Measurements from ENCODE around the gene FAM83C. TPM values are rescaled to one million over a fixed set of nuclear protein-coding genes. Genes with fewer than 3 reads are reported as not detected.

The FAM83C gene
- total and polyA plus RNA-seq, 9 of the 15 experiments (the other 6 are each of a cell fraction or from before 2014, with no cell fraction given): not detected

DNA sequence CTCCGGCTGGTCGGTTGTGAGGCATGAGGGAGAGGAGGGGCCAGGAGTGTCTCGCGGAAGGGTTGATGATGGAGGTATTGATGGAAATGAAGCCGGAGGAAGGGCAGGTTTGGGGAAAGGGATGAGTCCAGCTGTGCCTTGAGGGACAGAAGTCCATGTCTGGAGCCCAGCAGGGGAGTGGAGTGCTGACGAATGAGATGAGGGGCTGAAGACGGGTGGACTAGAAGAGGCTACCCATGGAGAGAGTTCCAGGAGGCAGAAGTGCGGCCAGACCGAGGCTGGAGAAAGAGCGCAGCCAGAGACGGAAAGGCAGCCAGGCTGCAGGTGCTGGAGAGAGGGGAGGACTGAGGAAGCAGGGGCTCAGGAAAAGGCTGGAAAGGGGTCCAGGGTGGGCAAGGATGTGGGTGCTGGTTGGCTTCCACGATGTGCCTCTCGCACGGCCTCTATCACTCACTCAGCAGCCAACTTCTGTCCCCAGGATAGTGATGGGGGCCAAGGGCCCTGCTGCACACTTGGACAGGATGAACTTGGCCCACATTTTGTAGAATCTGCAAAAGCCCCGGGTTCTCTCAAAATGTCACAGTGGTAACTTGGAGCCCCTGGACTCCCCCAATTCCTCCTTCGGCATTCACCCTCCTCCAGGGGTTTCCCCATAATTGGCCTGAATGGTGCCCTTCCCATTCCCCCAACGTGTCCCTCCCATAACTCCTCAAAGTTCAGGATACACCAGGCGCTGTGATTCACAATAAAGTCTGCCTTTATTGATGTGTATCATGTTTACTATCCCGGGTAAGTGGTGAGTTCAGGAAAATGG, 7.0 kb downstream of the FAM83C start (continued):
- TF ChIP-seq ZNF644 (tag; IDR thresholded peaks at IDR 0.05; ENCODE audit: low read depth): no peak
- TF ChIP-seq KDM5B (IDR thresholded peaks at IDR 0.05; ENCODE audit: insufficient replicate concordance, low read depth, low read length): no peak
- no peak for TF ChIP-seq PRMT5 (CRISPR knock-in tag; IDR thresholded peaks at IDR 0.05)
- no peak for TF ChIP-seq TEAD1 (CRISPR knock-in tag; IDR thresholded peaks at IDR 0.05)
- TF ChIP-seq SIX5 (IDR thresholded peaks at IDR 0.05; ENCODE audit: borderline replicate concordance in 1 of 2, insufficient read depth in 1 of 2, low read depth in 1 of 2, low read length in 2 of 2): no peak
- TF ChIP-seq DNMT1 (IDR thresholded peaks at IDR 0.05): no peak
- TF ChIP-seq KAT7 (CRISPR knock-in tag; IDR thresholded peaks at IDR 0.05; ENCODE audit: borderline replicate concordance): no peak
- no peak for TF ChIP-seq MAFK (IDR thresholded peaks at IDR 0.05; ENCODE audit: low read length)
- TF ChIP-seq NFATC3 (IDR thresholded peaks at IDR 0.05): no peak
- TF ChIP-seq TAF1 (IDR thresholded peaks at IDR 0.05; ENCODE audit: control insufficient read depth, extremely low read depth, insufficient read depth, low read length, severe bottlenecking): no peak
- no peak for TF ChIP-seq ZNF239 (CRISPR knock-in tag; IDR thresholded peaks at IDR 0.05)
- 0 out of 2 replicates have a peak, but pooled peaks have one; percentile 41 for TF ChIP-seq SMARCE1 (IDR thresholded peaks at IDR 0.05)
- TF ChIP-seq, protein P1, sequence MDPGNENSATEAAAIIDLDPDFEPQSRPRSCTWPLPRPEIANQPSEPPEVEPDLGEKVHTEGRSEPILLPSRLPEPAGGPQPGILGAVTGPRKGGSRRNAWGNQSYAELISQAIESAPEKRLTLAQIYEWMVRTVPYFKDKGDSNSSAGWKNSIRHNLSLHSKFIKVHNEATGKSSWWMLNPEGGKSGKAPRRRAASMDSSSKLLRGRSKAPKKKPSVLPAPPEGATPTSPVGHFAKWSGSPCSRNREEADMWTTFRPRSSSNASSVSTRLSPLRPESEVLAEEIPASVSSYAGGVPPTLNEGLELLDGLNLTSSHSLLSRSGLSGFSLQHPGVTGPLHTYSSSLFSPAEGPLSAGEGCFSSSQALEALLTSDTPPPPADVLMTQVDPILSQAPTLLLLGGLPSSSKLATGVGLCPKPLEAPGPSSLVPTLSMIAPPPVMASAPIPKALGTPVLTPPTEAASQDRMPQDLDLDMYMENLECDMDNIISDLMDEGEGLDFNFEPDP (CRISPR knock-in tag; IDR thresholded peaks at IDR 0.05): no peak
- no peak for TF ChIP-seq POLR2AphosphoS5 (IDR thresholded peaks at IDR 0.05; ENCODE audit: control insufficient read depth, insufficient read depth, low read depth, low read length)
- TF ChIP-seq ZNF589 (CRISPR knock-in tag; IDR thresholded peaks at IDR 0.05; ENCODE audit: low read depth): no peak
- 0 out of 2 replicates have a peak, but pooled peaks have one; percentile 18 for TF ChIP-seq ARID1B (IDR thresholded peaks at IDR 0.05)
- TF ChIP-seq, protein P2, sequence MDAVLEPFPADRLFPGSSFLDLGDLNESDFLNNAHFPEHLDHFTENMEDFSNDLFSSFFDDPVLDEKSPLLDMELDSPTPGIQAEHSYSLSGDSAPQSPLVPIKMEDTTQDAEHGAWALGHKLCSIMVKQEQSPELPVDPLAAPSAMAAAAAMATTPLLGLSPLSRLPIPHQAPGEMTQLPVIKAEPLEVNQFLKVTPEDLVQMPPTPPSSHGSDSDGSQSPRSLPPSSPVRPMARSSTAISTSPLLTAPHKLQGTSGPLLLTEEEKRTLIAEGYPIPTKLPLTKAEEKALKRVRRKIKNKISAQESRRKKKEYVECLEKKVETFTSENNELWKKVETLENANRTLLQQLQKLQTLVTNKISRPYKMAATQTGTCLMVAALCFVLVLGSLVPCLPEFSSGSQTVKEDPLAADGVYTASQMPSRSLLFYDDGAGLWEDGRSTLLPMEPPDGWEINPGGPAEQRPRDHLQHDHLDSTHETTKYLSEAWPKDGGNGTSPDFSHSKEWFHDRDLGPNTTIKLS (IDR thresholded peaks at IDR 0.05; ENCODE audit: borderline replicate concordance, low read depth): peak; percentile 81; the same call in 1 of the 2 replicates
- no peak for TF ChIP-seq NR2F6 (CRISPR knock-in tag; IDR thresholded peaks at IDR 0.05)
- TF ChIP-seq COPS2 (conservative IDR thresholded peaks at IDR 0.05): no peak
- TF ChIP-seq ZNF766 (CRISPR knock-in tag; conservative IDR thresholded peaks at IDR 0.05): no peak
- no peak for TF ChIP-seq RFX5 (IDR thresholded peaks at IDR 0.05; ENCODE audit: low read depth, low read length)
- no peak for TF ChIP-seq CHD4 (IDR thresholded peaks at IDR 0.05; ENCODE audit: insufficient read depth, insufficient replicate concordance, low read depth, low read length, poor library complexity, severe bottlenecking)
- TF ChIP-seq, protein P3, sequence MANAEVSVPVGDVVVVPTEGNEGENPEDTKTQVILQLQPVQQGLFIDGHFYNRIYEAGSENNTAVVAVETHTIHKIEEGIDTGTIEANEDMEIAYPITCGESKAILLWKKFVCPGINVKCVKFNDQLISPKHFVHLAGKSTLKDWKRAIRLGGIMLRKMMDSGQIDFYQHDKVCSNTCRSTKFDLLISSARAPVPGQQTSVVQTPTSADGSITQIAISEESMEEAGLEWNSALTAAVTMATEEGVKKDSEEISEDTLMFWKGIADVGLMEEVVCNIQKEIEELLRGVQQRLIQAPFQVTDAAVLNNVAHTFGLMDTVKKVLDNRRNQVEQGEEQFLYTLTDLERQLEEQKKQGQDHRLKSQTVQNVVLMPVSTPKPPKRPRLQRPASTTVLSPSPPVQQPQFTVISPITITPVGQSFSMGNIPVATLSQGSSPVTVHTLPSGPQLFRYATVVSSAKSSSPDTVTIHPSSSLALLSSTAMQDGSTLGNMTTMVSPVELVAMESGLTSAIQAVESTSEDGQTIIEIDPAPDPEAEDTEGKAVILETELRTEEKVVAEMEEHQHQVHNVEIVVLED (CRISPR knock-in tag; IDR thresholded peaks at IDR 0.05): no peak
- no peak for TF ChIP-seq ZNF253 (CRISPR knock-in tag; conservative IDR thresholded peaks at IDR 0.05)
